H9 (cell line): ENCODE data around the gene LTK. TPM values are rescaled to one million over a fixed set of nuclear protein-coding genes. Genes with fewer than 3 reads are reported as not detected.

Experiments used
- DNase-seq: peaks from one replicate; pipeline ENCODE4 v3.0.0-alpha.2; 2017
- H2AFZ ChIP-seq: one replicate; pipeline ENCODE4 v1.6.1; 2013; ENCODE audit warnings: mild to moderate bottlenecking, low read length, control low read depth, moderate library complexity
- H2AK5ac ChIP-seq: 2 replicates; pipeline ENCODE4 v1.6.1; 2013; ENCODE audit warnings: low read length, control low read depth, mixed read lengths; ENCODE audit not compliant: insufficient read length
- H2BK120ac ChIP-seq: one replicate; pipeline ENCODE4 v1.6.1; 2013; ENCODE audit warnings: low read depth, mild to moderate bottlenecking, low read length, control low read depth, inconsistent platforms; ENCODE audit not compliant: poor library complexity, severe bottlenecking
- H2BK12ac ChIP-seq: 2 replicates; pipeline ENCODE4 v1.6.1; 2013; ENCODE audit warnings: low read length, control low read depth, mixed read lengths, low read depth; ENCODE audit not compliant: insufficient read length
- H2BK15ac ChIP-seq: 2 replicates; pipeline ENCODE4 v1.6.1; 2013; ENCODE audit warnings: low read depth, low read length, control low read depth
- H2BK20ac ChIP-seq: one replicate; pipeline ENCODE4 v1.6.1; 2013; ENCODE audit warnings: low read depth, mild to moderate bottlenecking, low read length, control low read depth, inconsistent platforms; ENCODE audit not compliant: poor library complexity, severe bottlenecking
- H2BK5ac ChIP-seq: 2 replicates; pipeline ENCODE4 v1.6.1; 2013; ENCODE audit warnings: low read length, control low read depth, mixed read lengths; ENCODE audit not compliant: insufficient read length
- H3K14ac ChIP-seq: 2 replicates; pipeline ENCODE4 v1.6.1; 2013; ENCODE audit warnings: low read length, control low read depth; ENCODE audit not compliant: insufficient read depth
- H3K18ac ChIP-seq: 2 replicates; pipeline ENCODE4 v1.6.1; 2013; ENCODE audit warnings: low read depth, mild to moderate bottlenecking, mixed read lengths, low read length, control low read depth; ENCODE audit not compliant: insufficient read length
- H3K23ac ChIP-seq: 2 replicates; pipeline ENCODE4 v1.6.1; 2013; ENCODE audit warnings: low read length, control low read depth, mixed read lengths, low read depth; ENCODE audit not compliant: insufficient read length
- H3K23me2 ChIP-seq: 2 replicates; pipeline ENCODE4 v1.6.1; 2013; ENCODE audit warnings: low read depth, mild to moderate bottlenecking, mixed read lengths, low read length, control low read depth; ENCODE audit not compliant: insufficient read length, poor library complexity, severe bottlenecking
- H3K27ac ChIP-seq: 2 replicates; pipeline ENCODE4 v1.5.1; 2013; ENCODE audit warnings: low read length, control low read depth, mixed read lengths, low read depth; ENCODE audit not compliant: insufficient read length
- H3K27me3 ChIP-seq: 2 replicates; pipeline ENCODE4 v1.6.1; 2013; ENCODE audit warnings: low read length, control low read depth, inconsistent platforms; ENCODE audit not compliant: insufficient read depth
- H3K4ac ChIP-seq: 2 replicates; pipeline ENCODE4 v1.6.1; 2013; ENCODE audit warnings: low read depth, mild to moderate bottlenecking, control low read depth, inconsistent platforms, low read length, moderate library complexity
- H3K4me1 ChIP-seq: 2 replicates; pipeline ENCODE4 v1.6.1; 2013; ENCODE audit warnings: low read length, control low read depth, inconsistent platforms; ENCODE audit not compliant: insufficient read depth
- H3K4me2 ChIP-seq: 2 replicates; pipeline ENCODE4 v1.6.1; 2013; ENCODE audit warnings: low read length, control low read depth, mixed read lengths; ENCODE audit not compliant: insufficient read length, insufficient read depth
- H3K56ac ChIP-seq: 2 replicates; pipeline ENCODE4 v1.6.1; 2013; ENCODE audit warnings: low read depth, mild to moderate bottlenecking, mixed read lengths, low read length, control low read depth; ENCODE audit not compliant: insufficient read length
- H3K79me1 ChIP-seq: 2 replicates; pipeline ENCODE4 v1.6.1; 2013; ENCODE audit warnings: low read depth, mild to moderate bottlenecking, moderate library complexity, low read length, control low read depth, inconsistent platforms; ENCODE audit not compliant: insufficient read depth, poor library complexity, severe bottlenecking
- H3K79me2 ChIP-seq: 2 replicates; pipeline ENCODE4 v1.6.1; 2013; ENCODE audit warnings: low read length, control low read depth, inconsistent platforms; ENCODE audit not compliant: insufficient read depth
- H3K9ac ChIP-seq: 2 replicates; pipeline ENCODE4 v1.6.1; 2013; ENCODE audit warnings: low read length, control low read depth, mixed read lengths; ENCODE audit not compliant: insufficient read length; ENCODE audit errors: extremely low read depth
- H3K9me3 ChIP-seq: one replicate; pipeline ENCODE4 v1.6.1; 2013; ENCODE audit warnings: low read depth, low read length, inconsistent platforms; ENCODE audit not compliant: control insufficient read depth
- H3T11ph ChIP-seq: one replicate; pipeline ENCODE4 v1.6.1; 2013; ENCODE audit warnings: mild to moderate bottlenecking, low read length, control low read depth, inconsistent platforms
- H4K20me1 ChIP-seq: one replicate; pipeline ENCODE4 v1.6.1; 2013; ENCODE audit not compliant: control insufficient read depth, insufficient read length, insufficient read depth
- H4K5ac ChIP-seq: 2 replicates; pipeline ENCODE4 v1.6.1; 2013; ENCODE audit warnings: low read depth, mild to moderate bottlenecking, mixed read lengths, low read length, control low read depth; ENCODE audit not compliant: insufficient read length
- H4K8ac ChIP-seq: replicated peaks from 2 replicates; pipeline ENCODE4 v1.6.1; 2013; ENCODE audit warnings: low read length, control low read depth, mixed read lengths, low read depth; ENCODE audit not compliant: insufficient read length
- H4K91ac ChIP-seq: 2 replicates; pipeline ENCODE4 v1.6.1; 2013; ENCODE audit warnings: low read depth, mild to moderate bottlenecking, moderate library complexity, mixed read lengths, low read length, control low read depth; ENCODE audit not compliant: insufficient read length
- H3K27ac Mint-ChIP-seq, 3 experiments: 2 replicates in 2 of 3; 3 replicates in 1 of 3; pipeline ENCODE4 v1.8.0; 2020 to 2021; ENCODE audit warnings: mixed read lengths in 3 of 3, mild to moderate bottlenecking in 1 of 3, moderate library complexity in 1 of 3
- H3K27me3 Mint-ChIP-seq: 2 replicates; pipeline ENCODE4 v1.8.0; 2021; ENCODE audit warnings: low read depth, mild to moderate bottlenecking, moderate library complexity, mixed read lengths
- H3K36me3 Mint-ChIP-seq, 3 experiments: 2 replicates in 2 of 3; 3 replicates in 1 of 3; pipeline ENCODE4 v1.8.0; 2020 to 2021; ENCODE audit warnings: low read depth in 3 of 3, mixed read lengths in 3 of 3; ENCODE audit not compliant: insufficient read depth in 1 of 3
- H3K4me1 Mint-ChIP-seq, 2 experiments: 2 replicates each; pipeline ENCODE4 v1.8.0; 2020; ENCODE audit warnings: mixed read lengths in 2 of 2
- H3K4me3 Mint-ChIP-seq, 2 experiments: 2 replicates in 1 of 2; 3 replicates in 1 of 2; pipeline ENCODE4 v1.8.0; 2020 to 2021; ENCODE audit warnings: mild to moderate bottlenecking in 2 of 2, mixed read lengths in 2 of 2, moderate library complexity in 1 of 2
- H3K9me3 Mint-ChIP-seq, 2 experiments: 2 replicates in 1 of 2; 3 replicates in 1 of 2; pipeline ENCODE4 v1.8.0; 2020; ENCODE audit warnings: mild to moderate bottlenecking in 2 of 2, mixed read lengths in 2 of 2, moderate library complexity in 1 of 2
- CTCF ChIP-seq: fragments of 200-600 bp; sonication (generic); conservative IDR thresholded peaks from 3 replicates; pipeline ENCODE4 v1.8.0; 2021; ENCODE audit warnings: antibody characterized with exemption, mild to moderate bottlenecking
- WGBS: extraction: QIAGEN DNeasy Blood & Tissue Kit; methylation state at CpG from one replicate; pipeline ENCODE4 v1.1.7; 2013; ENCODE audit warnings: missing lambda C conversion rate, low lambda C conversion rate, mixed read lengths; ENCODE audit not compliant: insufficient read length; ENCODE audit errors: extremely low coverage; 5-methylcytosine and 5-hydroxymethylcytosine counted together
- total RNA-seq: library from RNA; stranded (reverse); gene quantifications from 2 replicates; pipeline ENCODE4 v1.2.1, GENCODE V29; 2021

LTK gene
- total RNA-seq, 1 experiment from 2014 or later: 0.31 TPM

- Histone ChIP-seq H2BK120ac (no peak overlapping the region), H3K23ac (no peak overlapping the region), H3K14ac (no peak overlapping the region), H3K18ac (no peak overlapping the region), H3K27me3 (peaks cover 93% of the 10 kb centered on the region), H4K8ac (no peak overlapping the region), H4K20me1 (no peaks in the 10 kb centered on the region), H3K79me2 (no peaks in the 10 kb centered on the region), H3K27ac (no peak overlapping the region), H2BK5ac (no peak overlapping the region), H3K23me2 (peaks cover 14% of the 10 kb centered on the region), H4K91ac (no peak overlapping the region), H3K79me1 (no peaks in the 10 kb centered on the region), H2BK12ac (no peak overlapping the region), H3K4me2 (no peak overlapping the region), H2AK5ac (no peak overlapping the region), H2BK15ac (no peak overlapping the region), H2BK20ac (no peak overlapping the region), H4K5ac (no peak overlapping the region), H3K9ac (no peak overlapping the region), H3K4ac (no peak overlapping the region), H3T11ph (no peak overlapping the region), H3K4me1 (no peaks in the 10 kb centered on the region), H2AFZ (no peak overlapping the region), H3K9me3 (no peaks in the 10 kb centered on the region), H3K56ac (no peak overlapping the region)
- Mint-ChIP-seq H3K27me3 (peaks cover 100% of the 10 kb centered on the region), H3K4me1 (peaks cover 6 to 26% of the 10 kb centered on the region in 2 experiments), H3K27ac (no peak overlapping the region), H3K9me3 (no peaks in the 10 kb centered on the region; a peak in 1 of 5 replicates), H3K36me3 (peaks cover 0 to 4% (median 0%) of the 10 kb centered on the region in 3 experiments; a peak in 1 of 7 replicates), H3K4me3 (no peak overlapping the region)
- no CpG with 5 or more reads among the region's 6 CpGs for WGBS
- no peak for TF ChIP-seq CTCF
- DNase-seq: no peak
Observed at GRCh38 chr15:41499109-41499851, 14.3 kb downstream of the LTK start.
